SW480 (cell line): ENCODE results near the gene UTS2B.

Source experiments
- DNase-seq: peaks from one replicate; pipeline ENCODE4 v3.0.0-alpha.2; 2016; ENCODE audit warnings: low spot score

Gene UTS2B

GRCh38 chr3:191352014-191352413 lies 21.7 kb upstream of the UTS2B start:
- DNase-seq = peak; percentile 21

- no peak for DNase-seq
Measured at GRCh38 chr3:191350396-191351090, 20.2 kb upstream of the UTS2B start.

DNA sequence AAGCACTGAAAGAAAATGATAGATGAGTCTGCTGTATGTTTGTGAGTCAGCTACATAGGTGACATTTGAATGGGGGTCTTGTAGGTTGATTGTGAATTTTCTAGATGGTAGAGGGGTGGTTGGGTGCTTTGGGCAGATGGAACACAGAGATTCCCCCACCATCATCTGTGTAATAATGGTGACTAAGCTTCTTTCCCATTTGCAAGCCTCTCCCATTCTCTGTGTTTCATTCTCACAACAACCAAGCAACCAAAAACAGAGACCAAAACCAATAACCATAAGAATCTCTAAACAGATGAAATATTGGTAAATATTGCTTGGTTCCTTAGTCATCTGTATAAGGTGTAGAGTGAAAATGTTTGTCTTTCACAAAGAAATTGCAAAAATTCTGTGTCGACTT lies 17.8 kb upstream of the UTS2B start:
- DNase-seq = no peak

DNA sequence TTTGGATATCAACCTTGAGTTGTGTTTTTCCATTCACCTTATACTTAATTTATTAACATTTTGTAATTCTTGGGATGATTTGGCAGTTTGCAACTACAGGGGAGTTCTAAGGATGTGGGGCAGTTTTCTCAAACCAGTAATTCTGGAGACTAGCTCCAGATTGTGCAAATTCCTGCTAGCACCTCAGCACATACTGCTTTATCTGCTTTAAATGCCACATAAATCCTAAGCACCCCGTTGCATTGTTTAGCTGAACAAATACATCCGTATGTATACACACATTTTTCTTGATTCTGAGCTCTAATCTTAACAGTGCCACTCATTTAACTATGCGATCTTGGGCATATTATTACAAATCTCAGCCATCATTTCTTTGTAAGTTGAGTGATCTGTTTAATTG lies 16.9 kb upstream of the UTS2B start:
- DNase-seq = no peak

DNA sequence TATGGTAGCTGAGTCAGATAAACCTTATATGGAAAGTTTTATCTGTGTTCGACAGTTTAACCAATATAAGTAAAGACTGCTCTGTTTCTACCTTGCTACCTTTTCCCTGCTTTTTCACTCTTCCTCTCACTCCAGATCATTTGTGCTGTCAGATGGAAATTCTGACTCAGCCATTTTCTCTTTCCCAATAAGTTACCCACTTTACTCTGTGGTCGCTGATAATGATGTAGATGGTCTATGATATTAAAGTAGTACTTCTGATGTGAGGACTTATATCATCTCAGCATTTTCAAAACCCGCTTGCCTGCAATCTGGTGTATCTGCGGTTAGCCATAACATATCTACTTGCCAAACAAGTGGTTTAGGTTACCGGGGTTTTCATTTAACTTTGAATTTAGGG lies 15.0 kb upstream of the UTS2B start:
- no peak for DNase-seq

DNA sequence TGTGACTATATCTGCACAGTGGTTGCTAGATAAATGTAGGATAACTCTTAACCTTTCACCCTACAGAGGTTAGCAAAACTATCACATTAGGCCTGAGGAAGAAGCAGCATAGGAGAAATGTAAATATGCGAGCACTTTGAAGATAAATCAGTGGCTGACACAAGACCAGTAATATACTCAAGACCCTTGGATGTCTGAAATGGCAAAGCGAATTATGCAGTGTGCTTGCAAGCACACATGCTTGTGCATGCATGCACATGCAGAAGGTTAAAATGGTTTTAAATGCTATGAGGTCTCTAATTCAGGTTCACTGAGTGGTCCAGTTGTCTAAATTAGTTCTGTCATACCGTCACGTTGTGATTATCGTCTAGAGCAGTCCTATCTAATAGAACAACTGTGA lies 13.6 kb upstream of the UTS2B start:
- no peak for DNase-seq

- DNase-seq = no peak
Measured at GRCh38 chr3:191343115-191343514, 12.8 kb upstream of the UTS2B start.

GRCh38 chr3:191342411-191342810 lies 12.1 kb upstream of the UTS2B start:
- no peak for DNase-seq

- DNase-seq = no peak
Measured at GRCh38 chr3:191342006-191342405, 11.7 kb upstream of the UTS2B start.

DNA sequence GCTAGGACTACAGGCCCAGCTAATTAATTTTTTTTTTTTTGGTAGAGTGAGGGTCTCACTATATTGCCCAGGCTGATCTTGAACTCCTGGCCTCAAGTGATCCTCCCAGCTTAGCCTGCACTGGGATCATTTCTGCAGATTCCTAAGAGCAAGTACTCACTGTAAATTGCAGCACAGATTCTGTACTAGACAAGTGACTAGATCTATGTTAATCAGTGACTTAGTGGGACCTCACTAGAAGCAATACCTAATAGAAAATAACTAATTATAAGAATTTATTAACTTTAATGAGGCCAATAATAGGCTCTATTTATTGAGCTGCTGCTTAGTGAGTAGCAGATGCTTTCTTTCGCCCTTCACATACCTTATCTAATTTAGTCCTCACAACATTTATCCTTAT lies 10.6 kb upstream of the UTS2B start:
- no peak for DNase-seq

DNA sequence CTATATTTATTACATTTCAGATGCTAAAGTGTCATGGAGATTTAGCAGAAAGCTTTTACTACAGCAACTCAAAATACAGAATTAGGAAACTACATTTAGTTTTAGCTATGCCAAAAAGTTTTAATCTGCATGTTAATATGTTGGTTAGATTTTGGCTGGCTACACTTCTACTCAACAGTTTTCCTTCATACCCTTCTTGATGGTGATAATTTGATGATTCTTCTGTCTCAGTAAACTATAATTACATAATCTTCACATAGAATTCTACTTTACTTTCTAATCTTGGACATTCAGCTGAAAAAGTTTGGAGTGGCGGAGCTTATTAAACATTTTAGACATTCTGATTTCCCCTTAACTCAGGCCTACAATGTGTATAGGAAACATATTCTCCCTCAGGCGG lies 10.0 kb upstream of the UTS2B start:
- DNase-seq = no peak

- DNase-seq = no peak
Measured at GRCh38 chr3:191339316-191339917, 9.1 kb upstream of the UTS2B start.

DNA sequence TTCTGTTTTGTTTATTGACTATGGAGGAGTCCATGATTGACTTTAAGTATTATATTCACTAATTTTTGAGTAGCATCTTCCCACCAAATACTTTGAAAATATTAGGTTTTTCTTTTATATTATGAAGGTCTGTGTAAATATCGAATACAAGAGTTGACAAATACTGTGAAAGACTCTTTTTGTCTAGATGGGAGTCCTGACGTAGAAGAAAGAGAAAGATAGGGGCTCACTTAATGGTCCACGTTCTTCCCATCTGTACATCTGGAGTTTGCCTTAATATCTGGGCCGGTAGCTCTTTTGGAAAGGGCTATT lies 7.8 kb upstream of the UTS2B start:
- DNase-seq = no peak

DNA sequence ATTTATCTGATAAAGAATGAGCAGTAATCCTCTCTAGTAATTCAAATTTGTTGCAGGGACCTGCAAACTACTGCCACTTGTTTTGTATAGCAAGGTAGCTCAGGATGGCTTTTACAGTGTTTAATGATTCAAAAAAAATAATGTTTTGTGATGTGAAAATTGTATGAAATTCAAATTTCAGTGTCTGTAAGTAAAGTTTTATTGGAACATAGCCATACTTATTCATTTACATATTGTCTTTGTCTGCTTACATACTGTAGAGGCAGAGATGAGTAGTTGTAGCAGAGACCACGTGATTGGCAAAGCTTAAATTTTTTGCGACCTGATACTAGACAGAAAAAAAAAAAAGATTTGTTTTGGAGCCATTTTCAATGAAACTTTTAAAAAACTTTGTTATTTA lies 6.5 kb upstream of the UTS2B start:
- DNase-seq = no peak

DNA sequence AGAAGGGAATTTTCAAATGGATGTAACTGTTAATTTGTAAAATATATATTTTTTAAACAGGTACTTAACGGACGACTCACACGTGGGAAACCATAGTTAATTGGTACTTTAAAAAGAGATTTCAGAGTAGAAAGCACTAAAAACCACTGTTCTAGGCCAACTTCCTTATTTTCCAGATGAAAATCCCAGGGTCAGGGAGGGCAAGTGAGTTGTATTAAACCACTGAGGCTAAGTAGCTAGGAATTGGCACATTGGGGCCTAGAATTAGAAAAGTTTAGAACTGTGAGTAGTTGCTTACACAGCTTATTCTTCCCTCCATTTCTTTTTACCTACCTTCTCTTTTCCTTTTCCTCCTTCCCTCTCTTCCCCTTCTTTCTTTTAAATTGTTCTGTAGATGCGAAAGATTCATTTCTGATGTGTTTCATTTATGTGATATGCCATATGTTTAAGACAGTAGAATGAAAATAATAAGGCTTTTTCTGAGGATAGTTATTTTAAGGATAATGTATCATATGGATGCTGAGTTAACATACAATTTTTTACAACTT lies 4.1 kb upstream of the UTS2B start:
- no peak for DNase-seq

GRCh38 chr3:191333298-191333880 lies 3.1 kb upstream of the UTS2B start:
- DNase-seq = no peak

DNA sequence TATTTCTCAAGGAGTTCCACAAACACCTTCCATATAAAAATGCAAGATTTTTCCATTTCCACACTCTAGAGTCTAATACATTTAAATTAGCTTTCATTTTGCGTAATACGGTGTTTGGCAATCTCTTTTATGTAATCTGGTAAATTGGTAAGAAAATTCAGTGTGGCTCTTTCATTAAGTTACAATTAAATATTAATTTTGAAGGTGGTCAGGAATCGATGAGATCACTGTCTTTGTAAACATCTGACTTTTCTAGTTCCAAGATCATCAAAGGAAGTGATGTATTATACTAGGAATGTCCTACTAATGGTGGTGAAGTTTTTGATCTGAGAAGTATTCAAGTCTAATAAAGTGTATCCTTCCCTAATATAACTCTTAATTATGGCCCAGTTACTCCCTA lies 1.1 kb upstream of the UTS2B start:
- no peak for DNase-seq

DNA sequence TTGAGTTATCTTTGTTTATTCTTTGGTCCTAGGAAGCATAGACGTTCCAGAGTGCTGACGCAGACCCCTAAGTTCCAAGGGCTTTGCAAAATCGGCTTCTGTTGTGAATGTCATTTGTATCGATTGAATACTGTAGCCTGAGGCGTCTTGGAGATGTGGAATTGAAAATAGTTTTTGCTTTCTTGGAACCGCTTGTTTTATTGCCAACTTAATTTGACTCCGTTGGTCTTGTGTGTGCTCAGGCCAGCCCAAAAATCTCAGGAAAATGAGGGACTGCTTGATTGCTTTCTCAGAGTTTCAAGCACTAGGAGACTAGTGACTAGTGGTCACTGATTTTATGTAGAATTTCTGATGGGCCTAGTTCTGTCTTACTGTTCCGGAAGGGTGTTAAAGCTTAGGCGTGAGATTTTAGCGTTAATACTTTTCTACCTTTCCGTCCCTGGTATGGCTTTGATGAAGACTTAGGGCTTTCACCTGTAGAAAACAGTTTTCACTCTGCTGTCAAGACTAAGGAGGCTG lies 263 bp upstream of the UTS2B start:
- DNase-seq = no peak

GRCh38 chr3:191328962-191329653 lies 1.2 kb downstream of the UTS2B start, which contains the start of gene CCDC50:
TSS of gene CCDC50 (plus strand) at chr3:191329394. CDS start at chr3:191329675, 281 bp downstream.
- DNase-seq = peak; percentile 72

GRCh38 chr3:191328383-191328961 lies 1.9 kb downstream of the UTS2B start:
- no peak for DNase-seq

GRCh38 chr3:191327526-191327925 lies 2.8 kb downstream of the UTS2B start:
- no peak for DNase-seq

DNA sequence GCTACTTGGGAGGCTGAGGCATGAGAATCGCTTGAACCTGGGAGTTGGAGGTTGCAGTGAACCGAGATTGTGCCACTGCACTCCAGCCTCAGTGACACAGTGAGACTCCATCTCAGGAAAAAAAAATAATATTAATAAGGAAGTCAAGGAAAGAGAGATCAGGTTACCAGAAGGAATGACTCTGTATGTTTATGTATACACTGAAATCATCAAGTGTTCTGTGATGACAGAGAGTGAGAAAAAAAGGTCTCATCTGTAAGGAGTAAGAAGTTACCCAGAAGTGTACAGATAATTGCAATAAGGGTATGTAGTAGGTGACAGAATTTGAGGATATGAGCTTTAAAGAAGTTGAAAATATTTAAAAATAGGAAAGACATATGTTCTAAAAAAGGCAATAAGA lies 5.4 kb downstream of the UTS2B start:
- DNase-seq = no peak
